ENCODE measurements around the gene MAPT.
A peak's percentile ranks its signal among the peaks of the same experiment; 100 is the strongest.
"Not testable (repeated sequence)": the region's sequence is repeated elsewhere in the genome, so short reads cannot be mapped to it uniquely, and the experiment has no call there.

Gene MAPT

GRCh38 chr17:45894022-45894784 lies at the start of gene MAPT:
TSS of gene MAPT (plus strand) at chr17:45894554. CDS start at chr17:45962338, 67,784 bp downstream.
- peak; percentile 84 to 90 for DNase-seq

- DNase-seq = no peak
These were observed 49.5 kb upstream of the MAPT start, which contains the start of gene SPPL2C for GRCh38 chr17:45844695-45845375. TSS of gene SPPL2C (plus strand) at chr17:45844881. CDS start at chr17:45844907, 26 bp downstream.

DNA sequence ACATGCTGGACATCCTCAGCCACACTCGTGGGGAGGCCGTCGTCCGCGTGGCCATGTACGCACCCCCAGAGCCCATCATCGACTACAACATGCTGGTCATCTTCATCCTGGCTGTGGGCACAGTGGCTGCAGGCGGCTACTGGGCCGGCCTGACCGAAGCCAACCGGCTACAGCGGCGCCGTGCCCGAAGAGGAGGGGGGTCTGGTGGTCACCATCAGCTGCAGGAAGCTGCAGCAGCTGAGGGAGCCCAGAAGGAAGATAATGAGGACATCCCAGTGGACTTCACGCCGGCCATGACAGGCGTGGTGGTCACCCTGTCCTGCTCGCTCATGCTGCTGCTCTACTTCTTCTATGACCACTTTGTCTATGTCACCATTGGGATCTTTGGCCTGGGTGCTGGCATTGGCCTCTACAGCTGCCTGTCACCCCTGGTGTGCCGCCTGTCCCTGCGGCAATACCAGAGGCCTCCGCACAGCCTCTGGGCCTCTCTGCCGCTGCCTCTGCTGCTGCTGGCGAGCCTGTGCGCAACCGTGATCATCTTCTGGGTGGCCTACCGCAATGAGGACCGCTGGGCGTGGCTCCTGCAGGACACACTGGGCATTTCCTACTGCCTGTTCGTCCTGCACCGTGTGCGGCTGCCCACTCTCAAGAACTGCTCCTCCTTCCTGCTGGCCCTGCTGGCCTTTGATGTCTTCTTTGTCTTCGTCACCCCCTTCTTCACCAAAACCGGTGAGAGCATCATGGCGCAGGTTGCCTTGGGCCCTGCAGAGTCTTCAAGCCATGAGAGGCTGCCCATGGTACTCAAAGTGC lies 48.8 kb upstream of the MAPT start:
- no peak for DNase-seq

GRCh38 chr17:45846223-45846622 lies 48.1 kb upstream of the MAPT start:
- no peak for DNase-seq

- no peak for DNase-seq
These were observed 47.7 kb upstream of the MAPT start for GRCh38 chr17:45846646-45847045.

DNA sequence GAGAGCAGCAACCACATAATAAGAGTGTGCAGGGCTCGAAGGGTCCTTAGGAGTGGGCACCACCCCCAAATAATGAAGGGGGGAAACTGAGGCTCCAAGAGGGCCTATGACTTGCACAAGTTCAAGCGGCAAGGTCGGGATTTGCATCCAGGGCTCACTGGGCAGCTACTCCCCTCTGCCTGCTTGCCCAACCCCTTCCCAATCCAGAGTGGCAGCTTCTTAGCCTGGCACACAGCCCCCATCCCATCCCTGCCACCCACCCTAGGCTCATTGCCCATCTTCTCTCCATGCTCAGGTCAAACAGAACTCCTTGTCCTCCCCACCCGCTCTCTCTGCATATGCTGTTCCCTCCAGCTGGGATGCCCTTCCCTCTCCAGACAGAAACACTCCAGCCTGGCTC lies 47.3 kb upstream of the MAPT start:
- DNase-seq = no peak

DNA sequence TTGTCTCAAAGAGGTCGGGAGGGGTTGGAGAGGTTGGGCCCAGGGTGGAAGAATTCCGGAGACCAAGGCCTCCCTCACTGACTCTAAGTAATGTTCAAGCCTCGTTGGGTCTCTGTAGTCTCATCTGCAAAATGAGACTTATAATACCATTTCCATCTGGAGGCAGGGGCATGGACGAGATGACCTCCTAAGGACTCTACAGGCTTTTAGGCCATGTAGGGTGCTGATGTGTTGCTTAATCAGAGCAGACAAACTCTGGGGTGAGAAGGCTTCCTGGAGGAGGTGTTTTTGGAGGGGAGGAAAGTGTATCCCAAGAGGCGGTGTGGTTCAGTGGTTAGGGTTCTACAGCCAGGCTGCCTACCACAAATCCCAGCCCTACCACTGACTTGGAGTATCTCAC lies 46.6 kb upstream of the MAPT start:
- DNase-seq = no peak

GRCh38 chr17:45848405-45848804 lies 45.9 kb upstream of the MAPT start:
- no peak for DNase-seq

GRCh38 chr17:45848868-45849535 lies 45.4 kb upstream of the MAPT start:
- no peak for DNase-seq

DNA sequence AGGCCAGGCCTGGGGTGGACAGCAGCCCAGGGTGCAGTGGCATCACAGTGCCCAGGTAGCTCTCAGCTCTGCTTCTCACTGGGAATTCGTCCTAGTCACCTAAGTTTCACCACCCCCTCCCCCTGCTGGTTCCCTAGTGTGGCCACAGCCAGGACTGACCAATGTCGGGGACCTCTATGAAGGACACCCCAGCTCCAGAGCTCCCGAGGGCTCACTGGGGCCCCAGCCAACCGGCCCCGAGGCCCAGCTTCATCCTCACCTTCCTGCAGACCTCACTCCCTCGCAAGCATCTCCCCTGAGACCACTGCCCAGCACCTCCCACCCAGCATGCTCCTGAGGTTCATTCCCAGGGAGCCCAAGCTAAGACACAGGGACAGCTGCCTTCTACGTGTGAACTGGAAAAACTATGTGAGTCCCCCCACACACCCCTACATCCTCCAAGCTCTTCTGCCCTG lies 44.8 kb upstream of the MAPT start:
- no peak for DNase-seq

DNA sequence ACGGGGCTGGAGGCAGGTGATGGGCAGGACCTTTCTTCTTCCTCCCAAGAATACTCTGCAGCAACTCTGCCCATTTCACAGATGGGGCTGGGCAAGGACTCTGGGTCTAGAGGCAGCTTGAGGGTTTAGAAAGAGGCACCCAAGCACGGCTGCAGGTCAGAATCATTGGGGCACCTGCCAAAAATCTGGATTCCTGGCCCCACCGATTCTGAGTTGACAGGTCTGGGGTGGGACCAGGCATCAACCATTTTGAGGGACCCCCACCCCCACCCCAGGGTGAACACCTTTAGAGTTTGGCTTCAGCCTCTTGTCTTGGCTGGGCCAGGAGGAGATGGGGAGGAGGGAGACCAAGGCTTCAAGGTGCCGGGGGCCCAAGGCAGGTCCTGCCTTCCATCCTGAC lies 44.3 kb upstream of the MAPT start:
- DNase-seq = no peak

GRCh38 chr17:45850468-45850867 lies 43.9 kb upstream of the MAPT start:
- no peak for DNase-seq

- no peak for DNase-seq
These were observed 43.3 kb upstream of the MAPT start for GRCh38 chr17:45851022-45851421.

DNA sequence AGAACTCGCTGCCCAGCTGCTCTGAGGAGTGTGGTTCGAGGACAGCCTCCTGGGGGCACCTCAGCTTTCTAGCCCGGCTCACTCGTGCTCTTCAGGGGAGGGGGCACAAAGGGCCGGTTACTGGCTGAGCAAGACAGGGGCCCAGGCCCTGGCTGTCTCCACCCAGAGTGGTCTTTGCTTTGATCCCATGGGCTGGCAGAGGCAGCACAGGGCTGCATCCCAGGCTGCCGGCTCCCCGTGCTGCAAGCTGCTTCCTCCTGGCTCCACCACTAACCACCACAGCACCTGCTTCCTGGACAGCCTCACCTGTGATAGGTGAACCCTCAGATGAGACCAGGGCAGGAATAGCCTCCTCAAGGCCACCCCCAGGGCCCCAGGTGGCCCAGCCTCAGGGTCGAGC lies 42.9 kb upstream of the MAPT start:
- no peak for DNase-seq

- no peak for DNase-seq
These were observed 42.5 kb upstream of the MAPT start for GRCh38 chr17:45851873-45852272.

DNA sequence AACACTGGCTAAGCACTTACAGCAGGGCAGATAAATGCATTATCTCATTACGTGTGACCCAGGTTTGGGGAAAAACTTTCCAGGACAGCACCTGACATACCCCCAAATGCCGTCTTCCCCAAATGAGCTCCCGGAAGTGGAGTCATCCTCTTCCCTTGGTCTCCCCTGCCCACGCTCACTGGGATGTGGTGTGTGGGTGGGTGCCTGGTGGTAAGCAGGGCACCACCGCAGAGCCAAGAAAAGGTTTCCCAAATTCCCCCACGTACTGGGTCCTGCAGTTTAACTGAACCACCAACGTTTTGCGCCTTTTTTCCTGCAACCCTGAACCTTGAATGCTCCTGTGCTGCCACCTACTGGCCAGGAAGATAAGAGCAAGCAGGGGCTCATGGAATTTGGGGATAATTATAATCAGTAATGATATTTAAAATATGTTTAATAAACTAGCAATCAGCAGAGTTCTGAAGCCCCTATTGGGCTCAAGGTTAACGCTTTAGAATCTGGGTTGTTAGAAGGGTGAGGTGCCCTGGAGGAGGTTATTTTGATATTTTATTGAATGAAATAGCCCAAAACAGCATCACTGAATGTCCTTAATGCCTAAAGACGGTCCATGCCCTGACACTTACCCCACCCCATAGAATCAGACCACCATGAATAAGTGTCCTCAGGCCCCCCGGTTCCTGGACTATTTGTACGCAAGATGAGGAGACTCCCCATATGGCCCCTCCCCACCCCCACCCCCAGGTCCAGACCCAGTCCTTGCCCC lies 41.6 kb upstream of the MAPT start:
- DNase-seq = peak; percentile 78 to 82

GRCh38 chr17:45854209-45854608 lies 40.1 kb upstream of the MAPT start:
- no peak for DNase-seq

DNA sequence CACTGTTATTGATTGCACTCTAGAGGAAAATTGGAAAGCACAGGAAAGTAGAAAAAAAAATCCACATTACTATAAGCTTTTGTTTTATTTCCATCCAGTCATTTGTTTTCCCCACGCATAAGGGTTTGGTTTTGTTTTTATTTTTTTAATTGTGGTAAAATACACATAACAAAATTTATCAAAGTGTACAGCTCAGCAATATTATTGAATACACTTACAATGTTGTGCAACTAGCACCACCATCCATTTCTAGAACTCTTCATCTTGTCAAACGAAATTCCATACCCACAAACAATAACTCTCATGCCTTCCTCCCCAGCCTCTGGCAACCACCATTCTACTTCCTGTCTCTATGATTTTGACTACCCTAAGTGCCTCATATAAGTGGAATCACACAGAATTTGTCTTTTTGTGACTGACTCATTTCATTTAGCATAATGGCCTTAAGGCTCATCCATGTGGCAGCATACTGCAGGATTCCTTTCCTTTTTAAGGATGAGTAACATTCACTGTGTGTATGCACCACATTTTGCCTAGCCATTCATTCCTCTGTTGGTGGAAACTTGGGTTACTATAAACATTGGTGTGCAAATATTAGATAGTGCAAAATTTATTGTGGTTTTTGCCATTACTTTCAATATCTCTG lies 38.5 kb upstream of the MAPT start:
- DNase-seq = no peak

GRCh38 chr17:45857977-45858708 lies 36.2 kb upstream of the MAPT start:
- no peak for DNase-seq

DNA sequence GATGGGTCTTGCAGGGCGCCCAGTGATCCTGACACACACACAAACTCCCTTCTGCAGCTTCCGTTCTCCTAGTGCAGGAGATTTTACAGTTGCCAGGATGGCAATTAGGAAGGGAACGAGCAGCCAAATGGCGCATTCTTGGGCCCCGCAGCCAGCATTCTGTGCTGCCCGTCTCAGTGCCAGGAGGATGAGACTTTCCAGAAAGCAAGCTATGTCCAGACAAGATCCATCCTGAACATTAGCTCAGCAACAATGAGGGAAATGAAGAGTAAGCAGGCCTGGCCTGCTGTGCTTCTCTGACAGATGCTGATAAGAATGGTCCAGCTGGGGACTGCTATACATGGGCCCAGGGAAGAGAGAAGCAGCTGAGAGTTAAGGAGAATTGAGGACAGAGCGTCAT lies 33.2 kb upstream of the MAPT start:
- no peak for DNase-seq

- not testable (repeated sequence) for DNase-seq
These were observed 32.2 kb upstream of the MAPT start for GRCh38 chr17:45862127-45862526.

All from activated T-cell treated with anti-CD3 and anti-CD28 coated beads, Interleukin-2, amount 50 U/mL, for 48 hours (primary cell).